GM18508 (cell line): ENCODE data around the gene CAND2.
"Not testable (repeated sequence)": the region's sequence is repeated elsewhere in the genome, so short reads cannot be mapped to it uniquely, and the experiment has no call there.

Experiments used
- ATAC-seq: cut with Tn5 transposase; IDR thresholded peaks from one replicate; pipeline ENCODE4 v1.9.1; 2021; ENCODE audit warnings: moderate number of reproducible peaks; ENCODE audit not compliant: insufficient read depth, unreplicated experiment

CAND2 gene

DNA sequence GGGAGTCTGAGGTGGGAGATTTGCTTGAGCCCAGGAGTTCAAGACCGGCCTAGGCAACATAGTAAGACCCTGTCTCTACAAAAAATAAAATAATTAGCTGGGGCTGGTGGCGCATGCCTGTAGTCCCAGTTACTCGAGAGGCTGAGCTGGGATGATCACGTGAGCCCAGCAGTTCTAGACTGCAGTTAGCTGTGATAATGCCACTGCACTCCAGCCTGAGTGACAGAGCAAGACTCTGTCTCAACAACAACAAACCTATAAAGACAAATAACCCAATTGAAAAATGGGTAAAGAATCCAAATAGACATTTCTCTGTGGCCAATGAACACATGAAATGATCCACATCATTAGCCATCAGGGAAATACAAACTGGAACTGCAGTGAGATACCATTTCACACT is 46.0 kb downstream of the CAND2 start:
- ATAC-seq: no peak

DNA sequence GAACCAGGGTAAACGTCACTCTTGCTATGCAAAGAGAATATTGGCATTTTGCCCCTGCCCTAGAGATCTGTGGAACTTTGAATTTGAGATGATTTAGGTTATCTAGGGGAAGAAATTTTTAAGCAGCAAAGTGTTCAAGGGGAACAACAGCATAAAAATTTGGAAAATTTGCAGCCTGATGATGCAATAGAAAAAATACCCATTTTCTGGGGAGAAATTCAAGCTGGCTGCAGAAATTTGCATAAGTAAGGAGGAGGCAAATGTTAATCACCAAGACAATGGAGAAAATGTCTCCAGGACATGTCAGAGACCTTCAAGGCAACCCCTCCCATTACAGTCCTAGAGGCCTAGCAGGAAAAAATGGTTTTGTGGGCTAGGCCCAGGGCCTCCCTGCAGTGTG is 49.3 kb downstream of the CAND2 start:
- ATAC-seq: no peak

DNA sequence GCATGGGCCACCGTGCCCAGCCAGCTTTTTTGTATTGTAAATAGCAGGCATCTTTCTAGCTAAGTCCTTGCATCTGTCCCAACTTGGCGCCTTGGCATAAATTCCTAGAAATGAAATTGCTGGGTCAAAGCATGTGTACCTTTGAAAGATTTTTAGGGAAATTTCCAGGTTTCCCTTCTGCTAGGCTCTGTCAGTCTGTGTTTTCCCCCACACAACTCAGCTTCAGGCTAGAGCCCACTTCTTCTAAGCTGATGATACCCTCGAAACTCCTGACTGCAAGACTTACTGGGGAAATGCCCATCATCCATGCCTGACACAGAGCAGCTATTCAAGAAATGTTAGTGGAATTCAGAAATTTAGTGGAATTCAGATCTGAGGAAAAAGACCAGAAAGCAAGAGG is 55.7 kb downstream of the CAND2 start:
- no peak for ATAC-seq

DNA sequence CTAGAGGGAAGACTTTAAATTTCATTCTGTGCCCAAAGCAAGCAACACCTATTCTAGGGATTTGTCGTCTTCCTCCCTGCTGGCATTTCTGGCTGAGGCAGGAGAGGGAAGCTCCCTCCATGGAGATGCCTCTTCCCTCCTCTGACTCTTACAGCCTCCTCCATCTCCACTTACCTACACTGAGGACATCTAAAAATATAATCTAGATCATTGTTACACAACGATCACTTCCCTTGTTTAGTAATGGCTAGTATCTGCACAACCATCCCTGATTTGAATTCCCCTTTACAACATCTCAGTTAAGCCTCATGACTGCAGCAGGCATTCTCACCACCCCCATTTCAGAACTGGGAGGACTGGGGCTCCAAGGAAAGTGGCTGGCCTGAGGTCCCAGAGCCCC is 57.4 kb downstream of the CAND2 start:
- ATAC-seq: not testable (repeated sequence)

DNA sequence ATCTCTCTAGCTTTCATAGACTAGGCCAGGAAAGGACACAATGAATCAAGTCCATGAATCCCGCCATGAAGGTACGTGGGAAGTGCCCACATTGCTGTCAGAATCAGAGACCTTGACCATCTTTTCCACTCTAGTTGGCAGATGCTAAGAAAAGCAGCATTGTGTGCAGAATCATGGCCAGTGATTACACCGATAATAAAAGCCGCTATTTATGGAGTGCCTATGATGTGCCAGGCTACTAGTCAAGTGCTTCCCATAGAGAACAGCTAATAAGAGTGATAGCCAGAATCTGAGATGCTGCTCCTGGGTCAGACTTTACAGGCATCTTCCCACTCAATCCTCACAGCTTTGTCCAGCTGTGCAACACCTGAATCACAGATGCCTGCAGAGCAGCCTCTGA is 58.1 kb downstream of the CAND2 start:
- ATAC-seq: no peak

DNA sequence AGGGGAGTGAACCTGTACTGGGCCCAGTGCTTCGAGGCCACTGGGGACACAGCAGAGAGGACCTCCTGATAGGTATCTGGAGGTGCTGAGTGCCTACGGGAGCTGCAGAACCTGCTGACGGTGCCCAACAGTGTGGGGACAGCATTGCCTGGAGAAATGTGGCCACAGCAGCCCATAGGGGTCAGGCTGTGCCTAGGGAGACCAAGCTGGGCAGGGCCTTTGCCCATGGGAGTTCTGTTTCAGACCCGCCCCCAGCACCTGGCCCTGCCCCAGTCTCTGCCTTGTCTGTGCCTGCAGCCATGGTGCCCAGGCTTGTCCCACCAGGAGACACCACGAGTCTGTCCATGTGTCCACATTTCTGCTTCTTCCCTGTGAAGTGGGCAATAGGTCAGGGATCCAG is 60.1 kb downstream of the CAND2 start:
- ATAC-seq: no peak

DNA sequence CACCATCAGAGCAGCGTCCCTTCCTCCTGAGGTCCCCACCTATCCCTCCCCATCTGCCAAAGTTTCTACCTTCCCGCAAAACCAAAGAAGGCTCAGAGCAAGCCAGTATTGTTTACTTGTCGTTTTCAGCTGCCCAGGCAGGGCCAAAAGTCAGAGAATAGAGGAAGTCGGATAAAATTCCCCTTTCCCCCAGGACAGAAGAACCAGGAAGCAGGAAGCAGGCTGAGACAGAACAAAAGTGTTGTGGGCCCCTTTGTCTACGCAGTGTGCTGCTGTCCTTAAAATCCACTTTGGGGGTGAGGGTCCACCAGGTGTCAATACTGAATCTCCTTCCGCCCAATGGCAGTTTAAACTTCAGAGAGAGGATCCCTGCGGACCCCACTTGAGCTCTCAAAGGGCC is 63.4 kb downstream of the CAND2 start:
- ATAC-seq: no peak

DNA sequence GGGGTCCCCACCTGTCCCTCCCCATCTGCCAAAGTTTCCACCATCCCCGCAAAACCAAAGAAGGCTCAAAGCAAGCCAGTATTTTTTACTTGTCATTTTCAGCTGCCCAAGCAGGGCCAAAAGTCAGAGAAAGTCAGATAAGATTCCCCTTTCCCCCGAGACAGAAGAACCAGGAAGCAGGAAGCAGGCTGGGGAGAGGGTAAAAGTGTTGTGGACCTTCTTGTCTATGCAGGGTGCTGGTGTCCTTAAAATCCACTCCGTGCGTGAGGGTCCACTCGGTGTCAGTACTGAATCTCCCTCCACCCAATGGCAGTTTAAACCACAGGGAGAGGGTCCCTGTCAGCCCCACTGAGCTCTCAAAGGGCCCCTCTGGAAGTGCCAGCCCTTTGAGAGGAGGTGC is 65.1 kb downstream of the CAND2 start:
- ATAC-seq: no peak

DNA sequence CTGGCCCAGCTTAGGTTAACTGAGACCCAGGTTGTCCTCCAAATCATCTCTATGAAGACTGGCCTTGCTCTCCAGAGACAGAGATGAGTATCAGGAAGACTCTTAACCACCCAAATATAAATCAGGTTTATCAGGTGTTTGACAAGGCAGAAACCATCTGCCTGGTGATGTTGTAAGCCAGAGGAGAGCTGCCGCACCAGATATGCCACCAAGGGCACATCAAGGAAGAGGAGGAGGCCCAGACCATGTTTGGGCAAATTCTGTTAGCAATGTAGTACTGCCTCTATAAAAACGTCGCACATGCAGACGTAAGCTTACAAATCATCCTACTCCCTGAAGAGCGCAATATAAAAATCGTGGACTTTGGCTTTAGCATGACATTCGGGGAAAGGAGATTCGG is 65.9 kb downstream of the CAND2 start:
- no peak for ATAC-seq

DNA sequence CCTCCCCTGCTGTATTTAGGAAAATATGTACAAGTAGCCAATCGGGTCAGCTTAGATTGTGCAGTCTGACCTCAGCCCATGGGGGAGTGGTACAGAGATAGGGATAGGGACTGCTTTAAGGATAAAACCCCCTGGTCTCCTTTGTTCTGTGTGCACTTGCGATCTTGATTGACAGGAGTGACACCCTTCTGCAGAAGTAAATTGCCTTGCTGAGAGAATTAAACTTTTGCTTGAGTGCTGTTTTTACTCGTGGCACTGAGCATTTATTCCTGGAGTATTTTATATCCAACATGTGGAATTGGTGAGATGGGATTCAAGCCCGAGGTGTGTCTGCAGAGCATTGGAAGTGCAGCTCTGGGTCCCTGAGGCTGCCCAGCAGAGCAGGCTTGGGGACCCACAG is 68.8 kb downstream of the CAND2 start:
- ATAC-seq: no peak

DNA sequence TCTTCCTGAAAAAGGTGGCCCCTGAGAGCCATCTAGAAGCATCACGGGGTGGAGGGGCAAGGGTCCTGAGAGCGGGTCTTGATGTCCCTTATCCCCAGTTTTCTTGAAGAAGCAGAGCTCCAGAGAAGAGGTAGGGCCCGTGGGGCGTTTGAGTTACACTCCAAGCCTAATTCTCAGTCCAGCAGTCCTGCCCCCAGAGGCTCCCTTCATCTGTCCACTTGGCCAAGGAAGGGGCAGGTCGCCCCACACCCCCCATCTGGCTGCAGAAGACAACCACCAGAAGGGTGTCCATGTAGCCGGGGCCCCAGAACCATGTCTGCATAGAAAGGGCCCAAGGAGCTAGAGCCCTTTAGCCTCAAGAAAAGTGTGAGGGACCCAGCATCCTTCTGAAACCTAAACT is 70.4 kb downstream of the CAND2 start:
- no peak for ATAC-seq

DNA sequence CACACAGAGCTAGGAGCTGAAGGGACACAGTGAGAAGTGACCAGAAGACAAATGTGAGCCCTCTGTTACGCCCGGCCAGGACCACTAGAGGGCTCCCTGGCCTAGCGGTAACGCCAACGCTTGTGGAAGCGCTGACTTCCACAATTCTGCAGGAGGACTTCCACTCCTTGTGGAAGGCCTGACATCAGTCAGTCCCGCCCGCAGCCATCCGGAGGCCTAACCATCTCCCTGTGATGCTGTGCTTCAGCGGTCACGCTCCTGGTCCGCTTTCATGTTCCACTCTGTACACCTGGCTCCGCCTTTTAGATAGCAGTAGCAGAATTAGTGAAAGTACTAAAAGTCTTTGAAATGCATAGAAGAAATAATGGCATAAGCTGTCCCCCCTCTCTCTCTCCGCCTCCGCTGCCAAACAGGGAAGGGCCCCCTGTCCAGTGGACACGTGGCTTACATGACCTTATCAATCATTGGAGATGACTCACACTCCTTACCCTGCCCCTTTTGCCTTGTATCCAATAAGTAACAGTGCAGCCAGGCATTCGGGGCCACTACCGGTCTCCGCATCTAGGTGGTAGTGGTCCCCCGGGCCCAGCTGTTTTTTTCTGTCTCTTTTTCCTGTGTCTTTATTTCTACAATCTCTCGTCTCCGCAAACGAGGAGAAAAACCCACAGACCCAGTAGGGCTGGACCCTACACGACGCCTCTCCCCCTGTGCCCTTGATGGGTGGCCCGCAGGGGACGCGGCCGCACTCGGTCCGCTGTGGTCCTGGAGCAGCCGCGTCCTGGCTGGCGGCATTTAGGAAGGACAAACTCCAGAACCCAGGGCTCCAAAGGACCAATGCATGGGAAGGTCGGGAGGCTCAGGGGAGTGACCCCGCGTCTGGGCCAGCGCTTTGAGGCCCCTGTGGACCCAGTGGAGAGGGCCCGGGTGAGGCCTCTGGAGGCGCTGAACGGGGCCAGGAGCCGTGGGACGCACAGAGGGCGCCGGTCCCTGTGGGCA is 71.9 kb downstream of the CAND2 start:
- ATAC-seq: no peak

DNA sequence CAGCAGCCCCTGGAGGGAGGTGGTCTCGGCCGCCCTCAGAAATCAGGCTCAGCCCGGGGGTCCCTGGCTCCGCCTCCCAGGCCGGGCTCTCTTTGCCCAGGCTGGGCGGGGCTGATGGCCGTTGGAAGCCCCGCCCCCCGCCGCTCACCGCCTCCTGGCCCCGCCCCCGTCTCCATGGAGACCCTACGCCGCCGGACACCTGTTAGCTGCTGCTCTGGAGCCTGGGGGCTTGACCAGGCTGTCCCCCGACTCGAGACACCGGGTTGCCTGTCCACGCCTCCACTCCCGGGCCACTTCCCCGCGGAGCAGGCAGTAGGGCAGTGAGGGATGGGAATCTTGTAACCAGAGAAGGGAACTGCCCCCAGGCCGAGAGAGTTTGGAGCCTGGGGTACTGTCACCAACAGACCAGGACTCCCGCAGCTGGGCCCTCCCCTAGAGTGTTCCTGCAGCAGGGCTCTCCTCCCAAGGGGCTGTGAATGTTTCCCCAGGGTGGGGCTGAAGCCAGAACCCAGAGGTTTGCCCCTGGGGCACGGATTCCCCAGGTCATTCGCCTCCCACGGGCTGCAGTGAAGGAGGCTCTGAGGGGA is 72.6 kb downstream of the CAND2 start:
- no peak for ATAC-seq

DNA sequence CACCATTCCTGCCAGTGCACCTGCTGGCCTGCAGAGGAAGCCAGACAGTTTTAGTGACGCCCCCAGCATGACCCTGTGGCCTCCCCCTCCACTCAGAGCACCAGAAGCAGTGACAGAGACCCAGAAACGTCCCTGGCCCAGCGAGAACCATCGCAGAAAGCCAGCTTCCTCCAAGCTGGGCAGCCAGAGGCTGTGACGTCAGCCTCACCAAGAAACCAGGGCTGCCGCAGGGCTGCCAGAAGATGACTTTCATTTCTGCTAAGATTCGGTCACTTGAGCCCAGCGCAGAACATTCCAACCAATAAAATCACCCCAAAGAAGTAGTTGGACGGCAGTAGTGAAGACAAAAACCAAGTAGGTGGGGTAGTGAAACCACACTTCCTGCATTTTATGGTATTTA is 74.5 kb downstream of the CAND2 start:
- no peak for ATAC-seq

DNA sequence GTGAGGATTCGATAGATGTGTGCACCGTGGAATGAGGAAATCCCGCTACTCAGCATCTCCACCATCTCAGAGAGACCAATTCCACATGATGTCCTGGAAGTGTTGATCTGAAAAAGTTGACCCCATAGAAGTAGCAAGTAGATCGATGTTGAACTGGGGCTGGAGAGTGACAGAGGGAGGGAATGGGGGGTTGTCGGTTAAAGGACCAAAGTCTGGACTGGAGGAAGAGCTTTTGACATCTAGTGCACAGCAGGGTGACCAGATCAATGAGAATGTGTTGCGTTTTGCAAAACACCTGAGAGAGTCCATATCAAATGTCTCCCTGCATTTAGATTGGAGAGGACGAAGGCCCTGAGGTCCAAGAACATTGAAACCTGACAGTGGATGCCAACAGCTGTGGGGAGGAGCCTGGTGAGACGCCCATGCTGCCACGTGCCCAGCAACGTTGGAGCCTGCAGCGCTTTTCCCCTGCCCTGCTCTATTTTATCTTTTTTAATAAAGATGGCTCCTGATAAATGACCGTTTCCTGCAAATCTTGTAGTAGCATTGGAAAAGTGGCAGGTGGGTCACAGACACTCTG is 75.0 kb downstream of the CAND2 start:
- ATAC-seq: no peak

DNA sequence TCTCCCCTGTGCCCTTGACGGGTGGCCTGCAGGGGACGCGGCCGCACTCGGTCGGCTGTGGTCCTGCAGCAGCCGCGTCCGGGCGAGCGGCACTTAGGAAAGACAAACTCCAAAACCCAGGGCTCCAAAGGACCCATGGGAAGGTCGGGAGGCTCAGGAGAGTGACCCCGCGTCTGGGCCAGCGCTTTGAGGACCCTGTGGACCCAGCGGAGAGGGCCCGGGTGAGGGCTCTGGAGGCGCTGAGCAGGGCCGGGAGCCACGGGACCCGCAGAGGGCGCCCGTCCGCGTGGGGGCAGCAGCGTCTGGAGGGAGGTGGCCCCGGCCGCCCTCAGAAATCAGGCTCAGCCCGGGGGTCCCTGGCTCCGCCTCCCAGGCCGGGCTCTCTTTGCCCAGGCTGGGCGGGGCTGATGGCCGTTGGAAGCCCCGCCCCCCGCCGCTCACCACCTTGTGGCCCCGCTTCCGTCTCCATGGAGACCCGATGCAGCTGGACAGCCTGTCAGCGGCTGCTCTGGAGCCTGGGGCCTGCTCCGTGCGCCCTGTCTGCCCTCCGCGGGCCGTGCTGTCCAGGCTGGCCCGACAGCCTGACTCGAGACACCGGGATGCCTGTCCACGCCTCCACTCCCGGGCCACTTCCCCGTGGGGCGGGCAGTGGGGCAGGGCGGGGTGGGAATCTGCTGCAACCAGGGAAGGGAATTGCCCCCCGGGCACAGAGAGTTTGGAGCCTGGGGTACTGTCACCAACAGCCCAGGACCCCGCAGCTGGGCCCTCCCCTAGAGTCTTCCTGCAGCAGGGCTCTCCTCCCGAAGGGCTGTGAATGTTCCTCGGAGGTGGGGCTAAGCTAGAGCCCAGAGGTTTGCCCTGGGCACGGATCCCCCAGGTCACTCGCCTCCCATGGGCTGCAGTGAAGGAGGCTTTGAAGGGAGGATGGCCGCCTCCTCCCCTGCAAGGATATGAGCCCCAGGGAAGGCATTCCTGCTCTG is 79.7 kb downstream of the CAND2 start:
- no peak for ATAC-seq

DNA sequence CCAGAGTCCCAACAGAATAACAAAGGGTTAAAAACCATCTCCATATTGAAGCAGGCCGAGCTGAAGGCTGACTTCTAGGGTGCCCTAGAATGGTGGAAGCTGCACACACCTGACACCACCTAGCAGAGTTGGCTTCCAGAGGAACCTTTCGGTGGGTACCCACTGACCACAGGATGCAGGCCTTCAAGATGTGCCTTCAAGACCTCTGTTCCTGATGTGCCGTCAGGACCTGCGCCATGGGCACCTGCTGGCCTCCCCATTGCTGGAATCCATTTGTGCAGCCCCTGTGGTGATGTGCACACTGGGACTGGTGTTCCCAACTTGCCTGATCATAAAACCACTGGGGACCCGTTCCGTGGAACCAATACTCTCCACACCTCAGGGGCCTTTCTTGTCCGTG is 80.6 kb downstream of the CAND2 start:
- no peak for ATAC-seq

DNA sequence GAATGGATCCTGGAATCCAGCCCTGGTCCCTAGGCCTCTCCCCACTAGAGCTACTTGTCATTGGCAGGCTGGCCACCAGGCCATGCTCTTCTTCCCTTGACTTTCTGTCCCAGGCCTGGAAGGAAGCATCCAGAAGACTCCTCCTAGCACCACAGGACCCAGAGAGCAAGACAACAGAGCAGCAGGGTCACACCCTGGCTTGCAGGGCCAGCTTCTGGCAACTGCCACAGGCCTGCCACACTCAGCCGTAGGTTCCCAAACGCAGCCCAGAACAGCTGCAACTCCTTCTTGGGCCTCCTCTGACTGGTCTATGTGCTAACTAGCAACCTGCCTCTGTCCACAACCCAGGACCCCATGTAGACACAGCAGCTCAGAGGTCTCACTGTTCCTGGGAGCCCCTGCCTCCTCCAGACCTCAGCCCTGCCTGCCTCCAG is 81.7 kb downstream of the CAND2 start:
- no peak for ATAC-seq

DNA sequence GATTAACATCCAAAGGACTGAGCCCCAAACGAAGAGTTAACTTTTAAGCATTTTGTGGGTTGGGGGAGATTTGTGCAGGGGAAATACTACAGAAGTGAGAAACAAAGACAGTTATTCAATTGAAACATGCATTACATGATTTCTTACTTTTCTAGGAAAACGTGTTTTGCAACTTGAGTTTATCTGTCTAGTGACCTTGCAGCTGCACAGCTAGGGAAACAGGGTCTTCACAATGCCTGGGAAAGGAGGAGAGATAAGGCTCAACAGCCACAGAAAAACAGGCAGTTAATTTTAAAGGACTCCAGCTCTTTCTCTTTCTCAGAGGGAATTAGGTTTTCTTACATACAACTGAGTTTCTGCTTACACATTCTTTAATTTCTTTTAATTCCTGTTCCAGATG is 82.3 kb downstream of the CAND2 start:
- ATAC-seq: not testable (repeated sequence)

DNA sequence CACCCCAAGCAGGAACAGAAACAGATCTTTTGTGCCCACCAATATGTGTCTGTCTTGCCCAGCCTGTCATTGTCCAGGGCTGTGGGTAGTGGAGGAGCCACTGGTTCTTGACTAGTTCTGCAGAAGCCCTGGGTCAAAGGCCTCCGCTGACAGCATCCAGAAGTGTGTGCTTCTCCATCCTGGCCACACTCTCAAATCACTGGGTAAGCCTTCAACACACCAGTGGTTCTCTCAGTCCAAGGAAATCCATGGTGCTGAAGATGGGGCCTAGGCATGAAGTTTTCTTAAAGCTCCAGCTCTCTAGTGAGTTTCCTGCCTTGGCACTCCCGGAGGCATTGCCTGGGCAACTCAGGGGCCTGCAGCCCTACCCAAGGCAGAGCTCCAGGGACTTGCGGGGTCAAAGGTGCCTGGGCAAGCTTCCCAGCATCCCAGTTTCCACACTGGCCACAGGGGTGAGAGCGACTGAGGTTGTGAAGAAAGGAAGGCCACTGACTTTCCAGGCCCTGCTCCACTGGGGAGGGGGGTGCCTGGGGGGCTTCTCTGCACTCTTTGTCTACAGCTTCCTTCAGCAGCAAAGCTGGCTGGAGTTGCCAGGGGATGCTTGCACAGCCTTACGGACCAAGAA is 82.8 kb downstream of the CAND2 start:
- ATAC-seq: no peak
